Psoas muscle (tissue), 8 donors: Measurements from ENCODE around the gene DDI2. TPM values are rescaled to one million over a fixed set of nuclear protein-coding genes. Genes with fewer than 3 reads are reported as not detected.

Source experiments
- ATAC-seq, 4 donors: fragments of 200-7000 bp; cut with Tn5 transposase; one replicate each; pipeline ENCODE4 v1.9.1; 2020; ENCODE audit warnings: moderate library complexity in 3 of 4, mild to moderate bottlenecking in 2 of 4
- DNase-seq, 2 donors: peaks; one replicate each; pipeline ENCODE4 v3.0.0-alpha.2; 2020
- H3K27ac ChIP-seq: fragments of 200-600 bp; one replicate; pipeline ENCODE4 v1.8.0; 2022
- H3K27me3 ChIP-seq, 3 donors: fragments of 200-600 bp in 1 of 3; one replicate each; pipeline versions ENCODE4 v1.6.1 to v1.8.0; 2013 to 2022; ENCODE audit warnings: low read length in 2 of 3, mild to moderate bottlenecking in 2 of 3, moderate library complexity in 1 of 3; ENCODE audit not compliant: insufficient read depth in 3 of 3
- H3K36me3 ChIP-seq, 2 donors: fragments of 200-600 bp in 1 of 2; one replicate each; pipeline versions ENCODE4 v1.6.1 to v1.8.0; 2013 to 2022; ENCODE audit warnings: low read depth in 1 of 2, mild to moderate bottlenecking in 1 of 2, moderate library complexity in 1 of 2; ENCODE audit not compliant: insufficient read depth in 1 of 2
- H3K4me1 ChIP-seq: fragments of 200-600 bp; one replicate; pipeline ENCODE4 v1.8.0; 2022
- H3K4me3 ChIP-seq: fragments of 200-600 bp; one replicate; pipeline ENCODE4 v1.8.0; 2022; ENCODE audit warnings: mild to moderate bottlenecking
- H3K9me3 ChIP-seq: fragments of 200-600 bp; one replicate; pipeline ENCODE4 v1.8.0; 2022
- WGBS, 3 donors: extraction: QIAGEN DNeasy Blood & Tissue Kit; methylation state at CpG; one replicate each; pipeline versions ENCODE4 v1.1.6 to v1.1.7; 2013; 5-methylcytosine and 5-hydroxymethylcytosine counted together
- intact Hi-C, 2 donors: fragments of 100-400 bp; cut with DNase I; formaldehyde crosslinking; loops; one replicate each; pipeline versions ENCODE4 v1.11.0 to v1.14.2; 2022
- polyA plus RNA-seq, 3 donors: library from polyadenylated mRNA; stranded (reverse); fragments of 200-250 nt; gene quantifications; one replicate each; pipeline ENCODE4 v1.2.3, GENCODE V29; 2013
- total RNA-seq, 4 donors: library from RNA; stranded (reverse); fragmentation: NEBNext Ultra II Directional in 2 of 4; extraction: Animal tissue kit (Norgen Biotek cat#: 25700) in 2 of 4; gene quantifications; one replicate each; pipeline versions ENCODE4 v1.2.1 to v1.2.4, GENCODE V29; 2021 to 2023
- TF ChIP-seq, protein P1 (sequence below): fragments of 200-600 bp; IDR thresholded peaks from one replicate; pipeline ENCODE4 v1.8.0; 2022; ENCODE audit warnings: antibody characterized with exemption
- donor health status: healthy with polysubstance abuse.
- donor health status: DM: no; HTN: no; CAD: no; lungs with moderate emphysema.
- donor health status: Bipolar disorder and iron deficiency.
- donor health status: healthy.
- donor health status: DM: yes; HTN: yes; CAD: no.
- donor health status: DM: no; HTN: no; CAD: no.
- donor health status: DM: no; HTN: no; CAD: no.
- donor health status: DM: yes; HTN: yes; CAD: no.

DDI2 gene
- total and polyA plus RNA-seq, 7 donors = 4.8 to 80.2 (median 35.4) TPM

DNA sequence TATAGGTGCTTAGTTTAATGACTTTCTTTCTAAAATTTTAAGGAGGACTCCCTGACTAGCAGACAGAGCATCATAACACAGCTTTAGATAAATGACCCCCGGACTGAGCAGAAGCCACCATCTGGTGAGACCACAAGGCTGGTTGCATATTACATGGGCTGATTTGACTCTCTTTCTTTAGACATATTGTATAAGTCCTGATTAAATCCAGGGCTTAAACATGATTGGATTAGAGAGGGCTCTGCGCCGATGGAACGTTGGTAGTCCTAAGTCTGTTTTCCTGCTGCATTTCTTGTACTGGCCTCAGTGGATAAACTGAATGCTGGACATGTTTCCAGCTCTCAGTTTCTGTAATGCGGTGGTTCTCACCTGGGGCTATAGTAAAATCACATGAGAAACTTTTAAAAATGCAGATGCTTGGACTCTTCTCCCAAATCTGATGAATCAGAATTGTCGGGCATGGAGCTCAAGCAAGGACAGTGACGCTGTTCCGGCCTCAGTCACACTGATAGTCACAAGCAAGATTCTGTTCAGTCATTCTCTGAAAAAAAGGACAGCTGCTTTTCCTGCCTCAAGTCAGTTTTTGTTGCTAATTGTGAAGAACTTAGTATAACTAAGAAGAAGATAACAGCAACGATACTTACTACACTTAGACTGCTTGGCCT is 16.6 kb downstream of the DDI2 start:
- peaks cover 12 to 88% of the 10 kb centered on the region in 2 donors for H3K36me3 ChIP-seq
- peak overlapping the region; percentile 39 for H3K27ac ChIP-seq
- H3K4me1 ChIP-seq = peaks cover 42% of the 10 kb centered on the region
- TF ChIP-seq, protein P1, sequence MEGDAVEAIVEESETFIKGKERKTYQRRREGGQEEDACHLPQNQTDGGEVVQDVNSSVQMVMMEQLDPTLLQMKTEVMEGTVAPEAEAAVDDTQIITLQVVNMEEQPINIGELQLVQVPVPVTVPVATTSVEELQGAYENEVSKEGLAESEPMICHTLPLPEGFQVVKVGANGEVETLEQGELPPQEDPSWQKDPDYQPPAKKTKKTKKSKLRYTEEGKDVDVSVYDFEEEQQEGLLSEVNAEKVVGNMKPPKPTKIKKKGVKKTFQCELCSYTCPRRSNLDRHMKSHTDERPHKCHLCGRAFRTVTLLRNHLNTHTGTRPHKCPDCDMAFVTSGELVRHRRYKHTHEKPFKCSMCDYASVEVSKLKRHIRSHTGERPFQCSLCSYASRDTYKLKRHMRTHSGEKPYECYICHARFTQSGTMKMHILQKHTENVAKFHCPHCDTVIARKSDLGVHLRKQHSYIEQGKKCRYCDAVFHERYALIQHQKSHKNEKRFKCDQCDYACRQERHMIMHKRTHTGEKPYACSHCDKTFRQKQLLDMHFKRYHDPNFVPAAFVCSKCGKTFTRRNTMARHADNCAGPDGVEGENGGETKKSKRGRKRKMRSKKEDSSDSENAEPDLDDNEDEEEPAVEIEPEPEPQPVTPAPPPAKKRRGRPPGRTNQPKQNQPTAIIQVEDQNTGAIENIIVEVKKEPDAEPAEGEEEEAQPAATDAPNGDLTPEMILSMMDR = no peak
- no peaks in the 10 kb centered on the region for H3K27me3 ChIP-seq
- DNase-seq (no peak), ATAC-seq (no peak)
- WGBS, 3 donors = 87 to 92% (median 88%) methylated on average over 9 of the region's 9 CpGs
- no peak overlapping the region for H3K4me3 ChIP-seq
- no peaks in the 10 kb centered on the region for H3K9me3 ChIP-seq
- intact Hi-C loops = no loop called here

DNA sequence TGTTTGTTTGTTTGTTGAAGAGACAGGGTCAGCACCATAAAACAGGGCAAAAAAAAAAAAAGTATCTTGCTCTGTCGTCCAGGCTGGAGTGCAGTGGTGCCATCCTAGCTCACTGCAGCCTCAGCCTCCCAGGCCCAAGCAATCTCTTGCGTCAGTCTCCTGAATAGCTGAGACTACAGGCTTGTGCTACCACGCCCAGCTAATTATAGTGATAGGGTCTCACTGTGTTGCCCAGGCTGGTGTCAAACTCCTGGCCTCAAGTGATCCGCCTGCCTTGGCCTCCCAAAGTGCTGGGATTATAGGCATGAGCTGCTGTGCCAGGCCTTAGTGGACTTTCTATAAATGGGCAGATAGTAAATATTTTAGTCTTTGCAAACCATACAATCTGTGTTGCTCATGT is 19.2 kb downstream of the DDI2 start:
- intact Hi-C loops = no loop called here
- TF ChIP-seq, protein P1 = no peak
- Histone ChIP-seq H3K27me3 (no peaks in the 10 kb centered on the region), H3K4me3 (no peak overlapping the region), H3K27ac (peak overlapping the region; percentile 73), H3K4me1 (peaks cover 20% of the 10 kb centered on the region), H3K36me3 (peaks cover 15 to 100% of the 10 kb centered on the region in 2 donors), H3K9me3 (no peaks in the 10 kb centered on the region)
- WGBS, 3 donors = 43 to 84% (median 47%) methylated on average over 4 of the region's 4 CpGs
- DNase-seq (peak in 1 of 2 donors; percentile 56), ATAC-seq (peak; percentile 55 to 91 (median 80))

DNA sequence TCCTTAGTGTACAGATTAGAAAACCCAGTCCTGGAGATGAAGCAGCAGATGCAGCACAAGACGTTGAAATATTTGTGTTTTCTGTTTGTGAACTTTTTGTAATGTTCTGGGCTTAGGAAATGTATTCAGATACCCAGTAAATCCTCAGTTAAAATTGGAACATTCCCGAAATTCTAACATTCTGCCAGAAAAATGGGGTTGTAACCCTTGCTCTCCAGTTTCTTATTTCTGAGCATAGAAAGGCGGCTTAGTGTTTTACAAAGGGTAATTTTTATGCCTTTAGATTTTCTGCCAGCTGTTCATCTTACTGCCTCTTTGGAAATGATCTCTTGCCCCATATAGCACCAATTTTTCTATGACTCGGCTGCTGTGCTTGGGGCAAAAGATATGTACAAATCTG is 20.6 kb downstream of the DDI2 start:
- WGBS, 3 donors = 45 to 66% (median 54%) methylated on average over 4 of the region's 4 CpGs
- DNase-seq (no peak), ATAC-seq (no peak)
- no peaks in the 10 kb centered on the region for H3K27me3 ChIP-seq
- intact Hi-C loops = no loop called here
- no peaks in the 10 kb centered on the region for H3K9me3 ChIP-seq
- peaks cover 13 to 100% of the 10 kb centered on the region in 2 donors for H3K36me3 ChIP-seq
- H3K27ac ChIP-seq = peak overlapping the region; percentile 43
- TF ChIP-seq, protein P1 = no peak
- peaks cover 19% of the 10 kb centered on the region for H3K4me1 ChIP-seq
- no peak overlapping the region for H3K4me3 ChIP-seq

GRCh38 chr1:15639262-15639661 is 22.0 kb downstream of the DDI2 start:
- intact Hi-C loops = no loop called here
- Histone ChIP-seq H3K36me3 (peaks cover 13 to 100% of the 10 kb centered on the region in 2 donors), H3K4me3 (no peak overlapping the region), H3K9me3 (no peaks in the 10 kb centered on the region), H3K4me1 (peaks cover 19% of the 10 kb centered on the region), H3K27me3 (no peaks in the 10 kb centered on the region), H3K27ac (peak overlapping the region; percentile 43)
- TF ChIP-seq, protein P1 = no peak
- DNase-seq (no peak), ATAC-seq (no peak)

GRCh38 chr1:15639931-15640330 is 22.7 kb downstream of the DDI2 start:
- intact Hi-C loops = no loop called here
- DNase-seq (no peak), ATAC-seq (no peak)
- WGBS, 3 donors = 94 to 96% (median 96%) methylated on average over 4 of the region's 4 CpGs
- H3K4me3 ChIP-seq = no peak overlapping the region
- H3K27me3 ChIP-seq = no peaks in the 10 kb centered on the region
- H3K27ac ChIP-seq = no peak overlapping the region
- TF ChIP-seq, protein P1 = no peak
- H3K4me1 ChIP-seq = peaks cover 19% of the 10 kb centered on the region
- peaks cover 9 to 100% of the 10 kb centered on the region in 2 donors for H3K36me3 ChIP-seq
- H3K9me3 ChIP-seq = no peaks in the 10 kb centered on the region
